ENCODE measurements around the gene ANKHD1.

The ANKHD1 gene, protein sequence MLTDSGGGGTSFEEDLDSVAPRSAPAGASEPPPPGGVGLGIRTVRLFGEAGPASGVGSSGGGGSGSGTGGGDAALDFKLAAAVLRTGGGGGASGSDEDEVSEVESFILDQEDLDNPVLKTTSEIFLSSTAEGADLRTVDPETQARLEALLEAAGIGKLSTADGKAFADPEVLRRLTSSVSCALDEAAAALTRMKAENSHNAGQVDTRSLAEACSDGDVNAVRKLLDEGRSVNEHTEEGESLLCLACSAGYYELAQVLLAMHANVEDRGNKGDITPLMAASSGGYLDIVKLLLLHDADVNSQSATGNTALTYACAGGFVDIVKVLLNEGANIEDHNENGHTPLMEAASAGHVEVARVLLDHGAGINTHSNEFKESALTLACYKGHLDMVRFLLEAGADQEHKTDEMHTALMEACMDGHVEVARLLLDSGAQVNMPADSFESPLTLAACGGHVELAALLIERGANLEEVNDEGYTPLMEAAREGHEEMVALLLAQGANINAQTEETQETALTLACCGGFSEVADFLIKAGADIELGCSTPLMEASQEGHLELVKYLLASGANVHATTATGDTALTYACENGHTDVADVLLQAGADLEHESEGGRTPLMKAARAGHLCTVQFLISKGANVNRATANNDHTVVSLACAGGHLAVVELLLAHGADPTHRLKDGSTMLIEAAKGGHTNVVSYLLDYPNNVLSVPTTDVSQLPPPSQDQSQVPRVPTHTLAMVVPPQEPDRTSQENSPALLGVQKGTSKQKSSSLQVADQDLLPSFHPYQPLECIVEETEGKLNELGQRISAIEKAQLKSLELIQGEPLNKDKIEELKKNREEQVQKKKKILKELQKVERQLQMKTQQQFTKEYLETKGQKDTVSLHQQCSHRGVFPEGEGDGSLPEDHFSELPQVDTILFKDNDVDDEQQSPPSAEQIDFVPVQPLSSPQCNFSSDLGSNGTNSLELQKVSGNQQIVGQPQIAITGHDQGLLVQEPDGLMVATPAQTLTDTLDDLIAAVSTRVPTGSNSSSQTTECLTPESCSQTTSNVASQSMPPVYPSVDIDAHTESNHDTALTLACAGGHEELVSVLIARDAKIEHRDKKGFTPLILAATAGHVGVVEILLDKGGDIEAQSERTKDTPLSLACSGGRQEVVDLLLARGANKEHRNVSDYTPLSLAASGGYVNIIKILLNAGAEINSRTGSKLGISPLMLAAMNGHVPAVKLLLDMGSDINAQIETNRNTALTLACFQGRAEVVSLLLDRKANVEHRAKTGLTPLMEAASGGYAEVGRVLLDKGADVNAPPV (N-terminal part only)

DNA sequence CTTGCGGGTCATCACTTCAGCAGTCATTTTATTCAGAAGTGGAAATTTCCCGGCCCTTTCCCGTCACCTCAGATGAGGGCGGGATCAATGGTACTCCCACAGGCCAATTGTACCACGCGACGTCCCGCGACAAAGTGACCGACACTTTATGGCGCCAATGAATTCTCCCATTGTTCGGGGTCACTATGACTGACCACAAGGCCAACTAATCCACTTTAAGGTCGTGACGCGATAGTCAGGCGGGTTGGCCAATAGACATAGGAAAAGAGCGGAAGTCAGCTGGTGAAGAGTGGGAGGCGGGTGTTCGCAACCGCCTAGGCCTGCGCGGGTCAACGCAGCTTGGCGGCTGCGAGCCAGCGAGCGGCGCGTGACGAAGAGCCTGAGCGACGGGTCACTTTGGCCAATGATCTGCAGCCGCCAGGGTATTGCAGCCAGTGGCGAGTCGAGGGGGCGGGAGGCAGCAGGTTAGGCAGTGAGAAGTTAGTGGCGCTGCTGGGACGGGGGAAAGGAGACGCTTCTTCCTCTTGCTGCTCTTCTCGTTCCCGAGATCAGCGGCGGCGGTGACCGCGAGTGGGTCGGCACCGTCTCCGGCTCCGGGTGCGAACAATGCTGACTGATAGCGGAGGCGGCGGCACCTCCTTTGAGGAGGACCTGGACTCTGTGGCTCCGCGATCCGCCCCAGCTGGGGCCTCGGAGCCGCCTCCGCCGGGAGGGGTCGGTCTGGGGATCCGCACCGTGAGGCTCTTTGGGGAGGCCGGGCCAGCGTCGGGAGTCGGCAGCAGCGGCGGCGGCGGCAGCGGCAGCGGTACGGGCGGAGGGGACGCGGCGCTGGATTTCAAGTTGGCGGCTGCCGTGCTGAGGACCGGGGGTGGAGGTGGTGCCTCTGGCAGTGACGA is at the start of gene ANKHD1:
Gene ANKHD1 (plus strand): TSS at position 472 of the 896 bp plus-strand sequence. CDS start 135 bp downstream, at position 607.
- peak within 1 kb of the TSS; percentile 95 for H3K27ac ChIP-seq
- TF ChIP-seq, protein P1, sequence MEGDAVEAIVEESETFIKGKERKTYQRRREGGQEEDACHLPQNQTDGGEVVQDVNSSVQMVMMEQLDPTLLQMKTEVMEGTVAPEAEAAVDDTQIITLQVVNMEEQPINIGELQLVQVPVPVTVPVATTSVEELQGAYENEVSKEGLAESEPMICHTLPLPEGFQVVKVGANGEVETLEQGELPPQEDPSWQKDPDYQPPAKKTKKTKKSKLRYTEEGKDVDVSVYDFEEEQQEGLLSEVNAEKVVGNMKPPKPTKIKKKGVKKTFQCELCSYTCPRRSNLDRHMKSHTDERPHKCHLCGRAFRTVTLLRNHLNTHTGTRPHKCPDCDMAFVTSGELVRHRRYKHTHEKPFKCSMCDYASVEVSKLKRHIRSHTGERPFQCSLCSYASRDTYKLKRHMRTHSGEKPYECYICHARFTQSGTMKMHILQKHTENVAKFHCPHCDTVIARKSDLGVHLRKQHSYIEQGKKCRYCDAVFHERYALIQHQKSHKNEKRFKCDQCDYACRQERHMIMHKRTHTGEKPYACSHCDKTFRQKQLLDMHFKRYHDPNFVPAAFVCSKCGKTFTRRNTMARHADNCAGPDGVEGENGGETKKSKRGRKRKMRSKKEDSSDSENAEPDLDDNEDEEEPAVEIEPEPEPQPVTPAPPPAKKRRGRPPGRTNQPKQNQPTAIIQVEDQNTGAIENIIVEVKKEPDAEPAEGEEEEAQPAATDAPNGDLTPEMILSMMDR (conservative IDR thresholded peaks at IDR 0.05): no peak

DNA sequence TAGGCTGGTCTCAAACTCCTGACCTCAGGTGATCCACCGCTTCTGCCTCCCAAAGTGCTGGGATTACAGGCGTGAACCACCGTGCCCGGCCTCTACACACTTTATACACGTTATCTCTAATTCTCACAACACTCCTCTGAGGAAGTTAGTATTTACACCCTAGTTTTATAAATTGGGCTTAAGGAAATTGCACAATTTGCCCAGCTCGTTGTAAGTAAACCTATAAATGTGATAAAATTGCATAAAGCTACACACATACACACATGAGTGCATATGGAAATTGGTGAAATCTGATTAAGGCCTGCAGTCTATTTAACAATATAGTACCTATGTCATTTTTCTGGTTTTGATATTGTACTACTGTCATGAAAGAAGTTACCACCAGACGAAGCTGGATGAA is 46.1 kb upstream of the ANKHD1 start:
- TF ChIP-seq, protein P1 (conservative IDR thresholded peaks at IDR 0.05): no peak
- no peak overlapping the region for H3K27ac ChIP-seq

DNA sequence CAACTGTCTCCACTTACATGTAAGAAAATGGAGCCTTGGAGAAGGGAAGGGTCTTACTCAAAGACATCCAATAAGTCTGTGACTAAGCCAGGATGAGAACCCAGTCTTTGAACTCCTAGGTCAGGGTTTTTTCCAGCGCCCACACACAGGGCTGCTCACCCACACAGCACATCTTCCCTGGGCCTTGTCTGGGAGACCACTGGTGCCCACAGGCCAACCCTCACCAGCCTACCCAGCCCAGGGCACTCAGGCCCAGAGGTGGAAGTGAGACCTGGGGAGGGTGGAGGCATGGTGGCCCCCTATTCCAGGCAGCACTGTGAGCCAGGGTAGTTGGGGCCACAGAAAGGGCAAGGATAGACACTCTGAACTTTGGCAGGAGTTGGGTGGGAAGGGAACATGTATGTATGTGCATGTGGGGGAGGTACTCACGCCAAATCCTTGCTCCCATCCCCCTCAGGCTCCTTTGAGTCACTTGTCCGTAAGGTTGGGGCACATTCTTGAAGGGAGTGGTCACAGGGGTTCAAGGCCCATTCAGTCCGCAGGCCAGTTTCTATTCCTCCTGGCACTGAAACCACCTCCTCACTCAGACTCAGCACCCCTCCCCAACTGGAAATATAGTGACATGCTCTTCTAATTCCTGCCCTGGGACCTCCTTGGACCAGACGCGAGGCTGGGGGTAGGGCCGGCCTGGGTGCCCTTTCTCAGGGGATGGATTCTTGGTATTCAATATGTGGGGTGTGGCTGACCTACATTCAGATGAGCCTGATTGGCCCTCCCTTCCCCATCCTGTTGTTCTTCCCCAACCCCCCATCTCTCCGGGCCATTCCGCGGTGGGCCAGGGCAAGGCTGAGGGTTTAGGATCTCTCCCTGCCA is 44.5 kb upstream of the ANKHD1 start:
- H3K27ac ChIP-seq: no peak overlapping the region
- TF ChIP-seq, protein P1 (conservative IDR thresholded peaks at IDR 0.05): no peak

DNA sequence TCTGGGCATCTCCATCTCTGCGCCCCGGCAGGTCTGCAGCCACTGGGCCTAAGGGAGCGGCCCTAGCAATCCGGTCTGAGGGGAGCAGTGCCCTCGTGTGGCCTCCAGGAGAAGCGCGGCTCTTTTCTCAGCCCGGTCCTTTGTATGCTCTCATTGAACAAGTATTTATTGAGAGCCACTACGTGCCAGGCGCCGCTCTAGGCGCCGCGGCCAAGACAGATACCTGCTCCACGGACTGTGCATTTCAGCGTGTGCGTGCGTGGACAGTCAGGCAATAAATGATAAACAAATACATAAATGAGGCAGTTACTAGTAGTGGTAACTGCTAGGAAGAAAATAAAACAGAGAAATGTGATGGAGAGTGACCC is 43.9 kb upstream of the ANKHD1 start:
- TF ChIP-seq, protein P1 (conservative IDR thresholded peaks at IDR 0.05): peak; percentile 95
- no peak overlapping the region for H3K27ac ChIP-seq

DNA sequence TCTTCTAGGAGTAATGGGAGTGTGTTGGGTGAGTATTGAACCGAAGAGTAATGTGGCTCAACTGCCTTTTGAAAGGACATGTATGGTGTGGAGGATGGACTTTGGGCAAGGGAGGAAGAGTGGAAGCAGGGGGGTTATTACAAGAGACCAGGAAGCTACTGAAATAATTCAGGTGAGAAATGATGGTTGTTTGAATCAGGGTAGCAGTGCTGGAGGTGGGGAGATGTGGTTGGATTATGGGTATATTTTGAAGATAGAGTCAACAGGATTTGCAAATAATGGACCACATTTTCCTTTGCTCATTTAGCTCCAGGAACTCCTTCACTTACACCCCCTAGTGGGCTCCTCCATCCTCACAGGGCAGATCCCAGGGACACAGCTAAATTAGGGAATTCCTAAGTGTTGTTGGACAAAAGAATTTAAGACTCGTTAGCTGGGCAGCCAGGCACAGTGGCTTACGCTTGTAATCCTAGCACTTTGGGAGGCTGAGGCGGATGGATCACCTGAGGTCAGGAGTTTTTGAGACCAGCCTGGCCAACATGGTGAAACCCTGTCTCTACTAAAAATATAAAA is 42.8 kb upstream of the ANKHD1 start:
- TF ChIP-seq, protein P1 (conservative IDR thresholded peaks at IDR 0.05): peak; percentile 58
- H3K27ac ChIP-seq: no peak overlapping the region

DNA sequence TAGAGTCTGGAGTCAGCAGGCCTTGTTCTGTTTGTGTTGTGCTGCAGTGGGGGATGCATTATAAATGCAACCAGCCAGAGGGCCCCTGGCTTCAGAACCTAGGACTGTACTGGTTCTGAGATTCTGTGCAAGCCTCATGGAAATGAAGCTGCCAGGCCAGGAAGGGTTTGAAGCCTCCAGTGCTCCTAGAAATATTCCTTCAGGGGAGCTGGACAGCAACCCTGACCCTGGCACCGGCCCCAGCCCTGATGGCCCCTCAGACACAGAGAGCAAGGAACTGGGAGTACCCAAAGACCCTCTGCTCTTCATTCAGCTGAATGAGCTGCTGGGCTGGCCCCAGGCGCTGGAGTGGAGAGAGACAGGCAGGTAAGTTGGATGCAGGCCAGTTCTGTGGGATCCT is 41.5 kb upstream of the ANKHD1 start, which contains the start of gene SLC4A9:
Gene SLC4A9 (plus strand): TSS at position 94 of the 400 bp plus-strand sequence. CDS start 43 bp downstream, at position 137.
- TF ChIP-seq, protein P1 (conservative IDR thresholded peaks at IDR 0.05): no peak
- no peak within 1 kb of the TSS for H3K27ac ChIP-seq
